IMR-90 (cell line): Measurements from ENCODE around the gene FRMD5. TPM values are rescaled to one million over a fixed set of nuclear protein-coding genes. Genes with fewer than 3 reads are reported as not detected.

ENCODE experiments used
- ATAC-seq: fragments of 200-7000 bp; cut with Tn5 transposase; 2 replicates; pipeline ENCODE4 v1.9.1; 2020; ENCODE audit warnings: low read depth, mild to moderate bottlenecking, moderate library complexity
- BruUV-seq: library from RNA; stranded (reverse); fragments of 400-500 nt; replicated peaks from 2 replicates; lab custom pipeline; 2021; lab: Mats Ljungman, UMichigan
- CTCF ChIA-PET: fragments of 300-600 bp; formaldehyde crosslinking; extraction: SDS; loops from one replicate; lab custom pipeline; 2021; ENCODE audit warnings: antibody characterized with exemption; lab: Yijun Ruan, JAX
- POLR2A ChIA-PET: fragments of 300-600 bp; sonication (Branson Sonifier 250); formaldehyde crosslinking; loops from one replicate; lab custom pipeline; 2022; ENCODE audit warnings: antibody characterized with exemption; ENCODE audit not compliant: unreplicated experiment; lab: Charles Lee
- DNase-seq: peaks from one replicate; pipeline ENCODE4 v3.0.0; 2013
- H2AFZ ChIP-seq: replicated peaks from 2 replicates; pipeline ENCODE3; 2013; ENCODE audit warnings: low read length, mild to moderate bottlenecking; ENCODE audit not compliant: poor library complexity
- H2AK5ac ChIP-seq: 2 replicates; pipeline ENCODE4 v1.6.1; 2013; ENCODE audit warnings: low read depth, low read length, inconsistent platforms
- H2AK9ac ChIP-seq: replicated peaks from 2 replicates; pipeline ENCODE3; 2013; ENCODE audit warnings: mild to moderate bottlenecking, low read depth, low read length, moderate library complexity; ENCODE audit not compliant: poor library complexity
- H2BK120ac ChIP-seq: 2 replicates; pipeline ENCODE4 v1.6.1; 2013; ENCODE audit warnings: low read depth, low read length, inconsistent platforms
- H2BK15ac ChIP-seq: 3 replicates; pipeline ENCODE4 v1.6.1; 2013; ENCODE audit warnings: low read depth, low read length, inconsistent platforms
- H2BK20ac ChIP-seq: 2 replicates; pipeline ENCODE4 v1.6.1; 2013; ENCODE audit warnings: low read depth, mild to moderate bottlenecking, inconsistent platforms, low read length, moderate library complexity
- H2BK5ac ChIP-seq: 2 replicates; pipeline ENCODE4 v1.6.1; 2013; ENCODE audit warnings: mild to moderate bottlenecking, low read depth, low read length, inconsistent platforms; ENCODE audit not compliant: poor library complexity, severe bottlenecking
- H3K14ac ChIP-seq: replicated peaks from 2 replicates; pipeline ENCODE4 v1.6.1; 2013; ENCODE audit warnings: low read depth, low read length, inconsistent platforms
- H3K18ac ChIP-seq: 2 replicates; pipeline ENCODE4 v1.6.1; 2013; ENCODE audit warnings: low read depth, low read length, control low read depth
- H3K23ac ChIP-seq: 2 replicates; pipeline ENCODE4 v1.6.1; 2013; ENCODE audit warnings: low read depth, low read length, inconsistent platforms
- H3K27ac ChIP-seq: 2 replicates; pipeline ENCODE4 v1.5.1; 2013; ENCODE audit warnings: mild to moderate bottlenecking, control low read depth, low read length; ENCODE audit not compliant: insufficient read depth
- H3K27me3 ChIP-seq: 2 replicates; pipeline ENCODE4 v1.6.1; 2013; ENCODE audit warnings: low read length; ENCODE audit not compliant: control insufficient read depth, insufficient read depth
- H3K36me3 ChIP-seq: 2 replicates; pipeline ENCODE4 v1.6.1; 2013; ENCODE audit warnings: low read length, mixed read lengths; ENCODE audit not compliant: control insufficient read depth, insufficient read depth
- H3K4ac ChIP-seq: 2 replicates; pipeline ENCODE4 v1.6.1; 2013; ENCODE audit warnings: low read depth, low read length, inconsistent platforms
- H3K4me1 ChIP-seq: 2 replicates; pipeline ENCODE4 v1.6.1; 2013; ENCODE audit warnings: low read length, mixed read lengths; ENCODE audit not compliant: control insufficient read depth, insufficient read depth
- H3K4me2 ChIP-seq: 2 replicates; pipeline ENCODE4 v1.6.1; 2013; ENCODE audit warnings: low read depth, mild to moderate bottlenecking, control low read depth, low read length, moderate library complexity
- H3K4me3 ChIP-seq: 2 replicates; pipeline ENCODE4 v1.5.1; 2013; ENCODE audit warnings: low read depth, mild to moderate bottlenecking, control low read depth, low read length, moderate library complexity; ENCODE audit not compliant: insufficient read depth
- H3K56ac ChIP-seq: 2 replicates; pipeline ENCODE4 v1.6.1; 2013; ENCODE audit warnings: low read length, inconsistent platforms; ENCODE audit not compliant: insufficient read depth; ENCODE audit errors: extremely low read depth
- H3K79me1 ChIP-seq, 2 experiments: 2 replicates each; pipeline ENCODE4 v1.6.1; 2013; ENCODE audit warnings: low read length in 2 of 2, inconsistent platforms in 1 of 2, low read depth in 1 of 2
- H3K9ac ChIP-seq: 2 replicates; pipeline ENCODE4 v1.6.1; 2013; ENCODE audit warnings: low read depth, low read length, control low read depth
- H3K9me1 ChIP-seq: 2 replicates; pipeline ENCODE4 v1.6.1; 2013; ENCODE audit warnings: low read length, inconsistent platforms; ENCODE audit not compliant: insufficient read depth
- H3K9me3 ChIP-seq: 2 replicates; pipeline ENCODE4 v1.6.1; 2013; ENCODE audit warnings: low read length; ENCODE audit not compliant: control insufficient read depth, insufficient read depth
- H4K20me1 ChIP-seq: 2 replicates; pipeline ENCODE4 v1.6.1; 2013; ENCODE audit warnings: low read length, inconsistent platforms; ENCODE audit not compliant: insufficient read depth
- H4K5ac ChIP-seq: 2 replicates; pipeline ENCODE4 v1.6.1; 2013; ENCODE audit warnings: mild to moderate bottlenecking, low read depth, low read length, control low read depth
- H4K8ac ChIP-seq, 2 experiments: 2 replicates each; pipeline ENCODE4 v1.6.1; 2013; ENCODE audit warnings: low read depth in 2 of 2, low read length in 2 of 2, control low read depth in 1 of 2, inconsistent platforms in 1 of 2
- H4K91ac ChIP-seq: 2 replicates; pipeline ENCODE4 v1.6.1; 2013; ENCODE audit warnings: low read depth, low read length, inconsistent platforms; ENCODE audit not compliant: insufficient read depth
- BHLHE40 ChIP-seq: fragments of 150-350 bp; IDR thresholded peaks from 2 replicates; pipeline ENCODE4 v1.6.1; 2016; ENCODE audit warnings: mild to moderate bottlenecking, low read depth, low read length
- CEBPB ChIP-seq: IDR thresholded peaks from 2 replicates; pipeline ENCODE4 v1.6.1; 2012; ENCODE audit warnings: low read depth, low read length, improper control_type of control experiment
- CHD1 ChIP-seq: IDR thresholded peaks from 2 replicates; pipeline ENCODE4 v1.6.1; 2012; ENCODE audit warnings: low read depth, low read length, improper control_type of control experiment
- FOS ChIP-seq: fragments of 150-350 bp; IDR thresholded peaks from 2 replicates; pipeline ENCODE4 v1.6.1; 2016; ENCODE audit warnings: low read depth, low read length
- MAFK ChIP-seq: IDR thresholded peaks from 2 replicates; pipeline ENCODE4 v1.6.1; 2012; ENCODE audit warnings: low read depth, low read length, improper control_type of control experiment
- MAZ ChIP-seq: IDR thresholded peaks from 2 replicates; pipeline ENCODE4 v1.6.1; 2012; ENCODE audit warnings: low read depth, mild to moderate bottlenecking, low read length, improper control_type of control experiment, moderate library complexity, borderline replicate concordance
- MXI1 ChIP-seq: IDR thresholded peaks from 2 replicates; pipeline ENCODE4 v1.6.1; 2012; ENCODE audit warnings: low read depth, mild to moderate bottlenecking, low read length, moderate library complexity, borderline replicate concordance
- NFE2L2 ChIP-seq: fragments of 150-350 bp; IDR thresholded peaks from 2 replicates; pipeline ENCODE4 v1.6.1; 2016; ENCODE audit warnings: low read depth, mild to moderate bottlenecking, low read length
- POLR2A ChIP-seq: IDR thresholded peaks from 2 replicates; pipeline ENCODE4 v1.6.1; 2012; ENCODE audit warnings: mild to moderate bottlenecking, low read depth, low read length
- RAD21 ChIP-seq: IDR thresholded peaks from 2 replicates; pipeline ENCODE4 v1.6.1; 2012; ENCODE audit warnings: low read length, improper control_type of control experiment
- RCOR1 ChIP-seq: IDR thresholded peaks from 2 replicates; pipeline ENCODE4 v1.6.1; 2012; ENCODE audit warnings: mild to moderate bottlenecking, low read length, improper control_type of control experiment; ENCODE audit not compliant: insufficient replicate concordance
- RFX5 ChIP-seq: IDR thresholded peaks from 2 replicates; pipeline ENCODE4 v1.8.0; 2012; ENCODE audit warnings: low read depth, mild to moderate bottlenecking, low read length, moderate library complexity
- SMC3 ChIP-seq: fragments of 150-350 bp; IDR thresholded peaks from 2 replicates; pipeline ENCODE4 v1.6.1; 2016; ENCODE audit warnings: low read depth, mild to moderate bottlenecking, antibody characterized with exemption, low read length, moderate library complexity
- WGBS, 2 experiments: methylation state at CpG; one replicate each; pipeline versions ENCODE4 v1.1.5 to v1.1.7; 2013; ENCODE audit warnings: missing lambda C conversion rate in 2 of 2; ENCODE audit not compliant: insufficient read length in 1 of 2; ENCODE audit errors: extremely low coverage in 2 of 2; 5-methylcytosine and 5-hydroxymethylcytosine counted together
- dilution Hi-C: fragments of 300-500 bp; cut with HindIII; formaldehyde crosslinking; loops from one replicate; pipeline ENCODE4 v1.14.3; 2018; ENCODE audit warnings: low sequenced_read_pairs; ENCODE audit not compliant: unreplicated experiment
- in situ Hi-C: fragments of 300-500 bp; cut with MboI; formaldehyde crosslinking; loops from 3 replicates; pipeline ENCODE4 v1.14.3; 2019; ENCODE audit warnings: low sequenced_read_pairs, inconsistent platforms, mixed read lengths
- intact Hi-C: fragments of 100-400 bp; cut with micrococcal nuclease; formaldehyde crosslinking; loops from 2 replicates; pipeline ENCODE4 v1.10.0; 2022
- polyA plus RNA-seq, 3 experiments: library from polyadenylated mRNA; depleted of rRNA; stranded (reverse); fragments of >200 nt; gene quantifications; 2 replicates each; pipeline ENCODE4 v1.2.3, GENCODE V29; 2012; ENCODE audit warnings: low replicate concordance in 1 of 3
- total RNA-seq: library from RNA; depleted of rRNA; stranded (reverse); fragments of >200 nt; gene quantifications from 2 replicates; pipeline ENCODE4 v1.2.3, GENCODE V29; 2012
- TF ChIP-seq, protein P1 (sequence below): conservative IDR thresholded peaks from 2 replicates; pipeline ENCODE4 v1.5.1; 2012; ENCODE audit warnings: mild to moderate bottlenecking, low read depth, low read length, improper control_type of control experiment
- TF ChIP-seq, protein P2 (sequence below): fragments of 150-350 bp; IDR thresholded peaks from 2 replicates; pipeline ENCODE4 v1.6.1; 2016; ENCODE audit warnings: low read depth, mild to moderate bottlenecking, low read length, moderate library complexity, borderline replicate concordance
- TF ChIP-seq, protein P3 (sequence below): fragments of 150-350 bp; IDR thresholded peaks from 2 replicates; pipeline ENCODE4 v1.6.1; 2017; ENCODE audit warnings: mild to moderate bottlenecking, antibody characterized with exemption, low read length, low read depth

The FRMD5 gene
- total and polyA plus RNA-seq, 2 of the 4 experiments (the other 2 are of a cell fraction) = 4.1 to 5.4 TPM

DNA sequence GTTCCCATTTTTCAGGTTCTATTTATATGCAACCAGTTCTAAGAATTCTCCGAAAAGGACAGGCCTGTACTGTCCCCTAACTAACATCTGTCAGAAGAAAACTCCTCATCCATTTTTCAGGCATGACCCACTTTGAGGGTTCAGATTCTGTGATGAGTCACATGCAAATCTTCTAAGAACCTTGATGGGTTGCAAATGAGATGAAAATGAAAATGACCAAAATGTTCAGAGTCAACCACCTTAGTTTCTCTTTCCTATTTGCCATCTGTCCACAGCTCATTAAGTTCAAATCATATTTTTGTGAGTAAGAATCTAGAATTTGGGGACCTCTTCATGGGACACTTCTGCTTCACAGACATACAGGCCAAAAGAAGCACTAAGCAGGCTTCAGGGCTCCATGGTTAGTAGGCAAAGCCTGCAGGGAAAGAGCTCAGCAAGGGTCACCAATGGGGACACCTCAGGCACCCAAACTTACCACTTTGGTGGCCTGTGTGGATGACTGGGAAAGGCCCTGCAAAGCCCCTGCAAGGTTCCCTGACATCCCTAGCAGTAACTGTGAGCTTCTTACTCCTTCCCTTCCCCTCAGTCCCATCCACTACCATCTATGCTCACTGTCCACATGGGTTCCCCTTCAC, 246.3 kb downstream of the FRMD5 start:
- Histone ChIP-seq H3K18ac (no peak overlapping the region), H3K79me1 (no peaks in the 10 kb centered on the region), H4K91ac (no peak overlapping the region), H2BK20ac (no peak overlapping the region), H3K27me3 (no peaks in the 10 kb centered on the region), H3K4me3 (no peak overlapping the region), H3K9ac (no peak overlapping the region), H3K4me2 (no peak overlapping the region), H3K9me1 (no peaks in the 10 kb centered on the region), H3K36me3 (no peaks in the 10 kb centered on the region), H3K27ac (no peak overlapping the region), H3K23ac (no peak overlapping the region), H3K14ac (no peak overlapping the region), H2AFZ (no peak overlapping the region), H2BK5ac (no peak overlapping the region), H4K5ac (no peak overlapping the region), H4K20me1 (no peaks in the 10 kb centered on the region), H3K9me3 (no peaks in the 10 kb centered on the region), H2BK15ac (no peak overlapping the region), H3K56ac (no peak overlapping the region), H2BK120ac (no peak overlapping the region), H2AK5ac (no peak overlapping the region), H2AK9ac (no peak overlapping the region), H3K4me1 (peaks cover under 1% of the 10 kb centered on the region; the same call in 1 of the 2 replicates), H4K8ac (no peak overlapping the region), H3K4ac (no peak overlapping the region)
- dilution Hi-C loops (no loop called here), in situ Hi-C loops (no loop called here), intact Hi-C loops (no loop called here)
- TF ChIP-seq BHLHE40 = no peak
- TF ChIP-seq, protein P1, sequence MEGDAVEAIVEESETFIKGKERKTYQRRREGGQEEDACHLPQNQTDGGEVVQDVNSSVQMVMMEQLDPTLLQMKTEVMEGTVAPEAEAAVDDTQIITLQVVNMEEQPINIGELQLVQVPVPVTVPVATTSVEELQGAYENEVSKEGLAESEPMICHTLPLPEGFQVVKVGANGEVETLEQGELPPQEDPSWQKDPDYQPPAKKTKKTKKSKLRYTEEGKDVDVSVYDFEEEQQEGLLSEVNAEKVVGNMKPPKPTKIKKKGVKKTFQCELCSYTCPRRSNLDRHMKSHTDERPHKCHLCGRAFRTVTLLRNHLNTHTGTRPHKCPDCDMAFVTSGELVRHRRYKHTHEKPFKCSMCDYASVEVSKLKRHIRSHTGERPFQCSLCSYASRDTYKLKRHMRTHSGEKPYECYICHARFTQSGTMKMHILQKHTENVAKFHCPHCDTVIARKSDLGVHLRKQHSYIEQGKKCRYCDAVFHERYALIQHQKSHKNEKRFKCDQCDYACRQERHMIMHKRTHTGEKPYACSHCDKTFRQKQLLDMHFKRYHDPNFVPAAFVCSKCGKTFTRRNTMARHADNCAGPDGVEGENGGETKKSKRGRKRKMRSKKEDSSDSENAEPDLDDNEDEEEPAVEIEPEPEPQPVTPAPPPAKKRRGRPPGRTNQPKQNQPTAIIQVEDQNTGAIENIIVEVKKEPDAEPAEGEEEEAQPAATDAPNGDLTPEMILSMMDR = no peak
- TF ChIP-seq NFE2L2 = no peak
- TF ChIP-seq RFX5 = no peak
- no peak for TF ChIP-seq FOS
- TF ChIP-seq MAFK = no peak
- TF ChIP-seq, protein P2, sequence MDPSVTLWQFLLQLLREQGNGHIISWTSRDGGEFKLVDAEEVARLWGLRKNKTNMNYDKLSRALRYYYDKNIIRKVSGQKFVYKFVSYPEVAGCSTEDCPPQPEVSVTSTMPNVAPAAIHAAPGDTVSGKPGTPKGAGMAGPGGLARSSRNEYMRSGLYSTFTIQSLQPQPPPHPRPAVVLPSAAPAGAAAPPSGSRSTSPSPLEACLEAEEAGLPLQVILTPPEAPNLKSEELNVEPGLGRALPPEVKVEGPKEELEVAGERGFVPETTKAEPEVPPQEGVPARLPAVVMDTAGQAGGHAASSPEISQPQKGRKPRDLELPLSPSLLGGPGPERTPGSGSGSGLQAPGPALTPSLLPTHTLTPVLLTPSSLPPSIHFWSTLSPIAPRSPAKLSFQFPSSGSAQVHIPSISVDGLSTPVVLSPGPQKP = no peak
- no peak for TF ChIP-seq SMC3
- no peak for TF ChIP-seq POLR2A
- TF ChIP-seq RCOR1 = no peak
- no peak for TF ChIP-seq MAZ
- TF ChIP-seq RAD21 = no peak
- no peak for TF ChIP-seq CEBPB
- TF ChIP-seq, protein P3, sequence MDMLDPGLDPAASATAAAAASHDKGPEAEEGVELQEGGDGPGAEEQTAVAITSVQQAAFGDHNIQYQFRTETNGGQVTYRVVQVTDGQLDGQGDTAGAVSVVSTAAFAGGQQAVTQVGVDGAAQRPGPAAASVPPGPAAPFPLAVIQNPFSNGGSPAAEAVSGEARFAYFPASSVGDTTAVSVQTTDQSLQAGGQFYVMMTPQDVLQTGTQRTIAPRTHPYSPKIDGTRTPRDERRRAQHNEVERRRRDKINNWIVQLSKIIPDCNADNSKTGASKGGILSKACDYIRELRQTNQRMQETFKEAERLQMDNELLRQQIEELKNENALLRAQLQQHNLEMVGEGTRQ = no peak
- TF ChIP-seq CHD1 = no peak
- TF ChIP-seq MXI1 = no peak
- no TSS peak for BruUV-seq
- no CpG with 5 or more reads among the region's 1 CpG for WGBS, 2 experiments
- POLR2A ChIA-PET = no interaction called here
- ATAC-seq = no peak
- CTCF ChIA-PET = no interaction called here
- DNase-seq = peak; percentile 28
